C4-2B (cell line): ENCODE measurements around the gene FBXL16.

Experiments
- H3K27ac ChIP-seq: fragments of 450-650 bp; 2 replicates; pipeline ENCODE4 v1.5.1; 2017
- ZFX ChIP-seq: fragments of 450-650 bp; IDR thresholded peaks from 2 replicates; pipeline ENCODE4 v1.6.1; 2017
- TF ChIP-seq, protein P1 (sequence below): fragments of 450-650 bp; conservative IDR thresholded peaks from 2 replicates; pipeline ENCODE4 v1.5.1; 2017; ENCODE audit warnings: mild to moderate bottlenecking

The FBXL16 gene

DNA sequence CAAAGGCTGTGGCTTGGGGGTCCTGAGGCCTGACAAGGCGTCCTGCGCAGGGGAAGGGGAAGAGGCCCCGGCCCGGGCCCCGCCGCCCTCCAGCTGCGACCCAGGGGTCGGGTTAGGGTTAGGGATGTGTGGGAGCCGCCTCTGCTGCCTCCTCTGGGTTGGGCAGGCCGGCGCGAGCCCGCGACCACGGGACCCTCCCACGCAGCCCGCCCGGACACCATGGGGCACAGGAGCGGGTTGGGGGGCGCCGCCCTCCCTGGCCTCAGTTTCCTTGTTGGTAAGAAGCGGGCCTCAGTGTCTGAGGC lies 34.8 kb upstream of the FBXL16 start:
- peak overlapping the region; percentile 90 for H3K27ac ChIP-seq

DNA sequence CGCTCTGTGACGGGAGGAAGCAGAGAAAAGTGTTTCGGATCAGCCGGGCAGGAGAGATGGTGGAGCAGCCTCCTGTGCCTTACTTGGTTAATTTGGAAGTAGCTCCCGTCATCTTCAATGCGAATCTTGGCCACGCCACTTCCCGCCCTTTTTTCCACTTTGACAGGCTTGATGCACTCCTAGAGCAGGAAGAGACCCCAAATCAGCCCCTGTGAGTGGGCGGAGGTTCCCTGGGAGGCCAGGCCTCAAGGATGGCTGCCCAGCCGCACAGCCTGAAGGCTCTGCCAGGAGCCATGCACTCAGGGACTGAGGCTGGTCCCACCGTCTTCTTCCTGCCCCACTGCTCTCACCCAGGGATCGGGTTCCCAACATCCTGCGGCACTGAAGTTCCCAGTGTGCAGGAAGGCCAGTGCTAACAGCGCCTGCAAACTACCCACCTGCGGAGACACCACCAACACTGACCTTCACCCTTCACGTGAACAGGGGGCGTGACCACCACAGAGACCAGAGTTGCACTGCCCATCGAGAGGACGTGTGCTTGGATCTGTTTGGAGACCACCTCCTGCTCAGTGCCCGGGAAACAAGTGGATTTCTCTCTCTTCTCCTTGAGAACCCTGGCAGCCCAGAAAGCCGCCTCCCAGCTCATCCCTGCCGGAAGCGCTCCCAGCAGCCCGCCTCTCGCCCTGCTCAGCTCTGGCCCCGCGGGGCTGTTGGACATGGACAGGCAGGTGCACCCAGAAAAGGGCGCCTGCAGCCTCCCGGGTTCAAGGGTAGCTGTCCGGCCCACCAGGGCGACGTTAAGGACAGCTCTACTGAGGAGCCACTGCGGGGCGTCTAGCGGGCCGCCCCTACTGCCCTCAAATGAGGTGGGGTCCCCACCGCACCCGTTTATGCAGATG lies 34.2 kb upstream of the FBXL16 start:
- peak overlapping the region; percentile 90 for H3K27ac ChIP-seq
- TF ChIP-seq, protein P1, sequence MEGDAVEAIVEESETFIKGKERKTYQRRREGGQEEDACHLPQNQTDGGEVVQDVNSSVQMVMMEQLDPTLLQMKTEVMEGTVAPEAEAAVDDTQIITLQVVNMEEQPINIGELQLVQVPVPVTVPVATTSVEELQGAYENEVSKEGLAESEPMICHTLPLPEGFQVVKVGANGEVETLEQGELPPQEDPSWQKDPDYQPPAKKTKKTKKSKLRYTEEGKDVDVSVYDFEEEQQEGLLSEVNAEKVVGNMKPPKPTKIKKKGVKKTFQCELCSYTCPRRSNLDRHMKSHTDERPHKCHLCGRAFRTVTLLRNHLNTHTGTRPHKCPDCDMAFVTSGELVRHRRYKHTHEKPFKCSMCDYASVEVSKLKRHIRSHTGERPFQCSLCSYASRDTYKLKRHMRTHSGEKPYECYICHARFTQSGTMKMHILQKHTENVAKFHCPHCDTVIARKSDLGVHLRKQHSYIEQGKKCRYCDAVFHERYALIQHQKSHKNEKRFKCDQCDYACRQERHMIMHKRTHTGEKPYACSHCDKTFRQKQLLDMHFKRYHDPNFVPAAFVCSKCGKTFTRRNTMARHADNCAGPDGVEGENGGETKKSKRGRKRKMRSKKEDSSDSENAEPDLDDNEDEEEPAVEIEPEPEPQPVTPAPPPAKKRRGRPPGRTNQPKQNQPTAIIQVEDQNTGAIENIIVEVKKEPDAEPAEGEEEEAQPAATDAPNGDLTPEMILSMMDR: no peak
- TF ChIP-seq ZFX: no peak

More for the DNA sequence above, 34.8 kb upstream of the FBXL16 start:
- TF ChIP-seq, protein P1: no peak
- TF ChIP-seq ZFX: no peak

DNA sequence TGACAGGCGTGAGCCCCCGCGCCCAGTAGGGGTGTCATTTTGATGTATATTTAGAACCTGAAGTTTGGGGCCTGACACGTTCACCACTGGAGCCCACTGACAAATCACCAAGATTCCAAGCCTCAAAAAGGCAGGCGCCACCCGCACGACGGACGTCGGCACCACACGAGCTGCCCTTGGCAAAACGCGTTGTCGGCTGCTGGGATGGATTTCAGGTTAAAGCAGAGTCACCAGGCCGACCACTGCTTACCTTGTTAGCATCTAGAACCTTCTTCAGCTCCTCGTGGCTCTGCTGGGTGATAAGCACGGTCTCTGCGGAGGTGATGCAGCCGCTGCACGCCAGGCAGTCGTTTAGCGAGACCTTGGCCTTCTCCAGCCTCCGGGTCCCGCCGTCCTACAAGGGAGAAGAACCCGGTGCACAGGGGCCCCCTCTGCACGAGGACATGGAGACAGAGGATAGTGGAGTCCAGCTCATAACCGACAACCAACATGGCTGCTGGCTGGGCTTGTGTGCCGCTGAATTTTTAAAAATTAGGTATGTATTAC lies 31.4 kb upstream of the FBXL16 start:
- H3K27ac ChIP-seq: peak overlapping the region; percentile 74
- TF ChIP-seq, protein P1: no peak
- TF ChIP-seq ZFX: no peak

DNA sequence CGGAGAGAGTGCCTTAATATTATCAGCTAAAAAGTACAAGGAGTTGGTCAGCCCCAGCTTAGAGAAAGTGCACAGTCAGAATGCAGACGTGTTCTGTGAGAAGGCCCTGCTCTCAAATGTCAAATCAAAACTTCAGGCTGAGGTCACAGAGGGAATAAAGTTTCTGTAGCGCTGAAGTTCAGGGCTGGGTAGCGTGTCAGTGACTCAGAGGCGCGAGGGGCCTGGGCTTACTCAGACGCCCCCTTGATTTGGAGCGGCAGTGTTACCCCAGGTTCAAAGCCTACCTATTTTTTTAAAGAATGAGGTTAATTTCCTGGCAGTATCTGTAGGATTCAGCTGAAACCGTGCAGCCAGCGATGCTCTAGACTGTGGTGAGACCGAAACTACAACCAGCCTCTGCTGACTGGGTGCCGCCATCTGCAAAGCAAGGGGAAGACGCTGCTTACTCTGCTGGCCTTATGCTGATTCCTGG lies 30.4 kb upstream of the FBXL16 start:
- no peak overlapping the region for H3K27ac ChIP-seq

DNA sequence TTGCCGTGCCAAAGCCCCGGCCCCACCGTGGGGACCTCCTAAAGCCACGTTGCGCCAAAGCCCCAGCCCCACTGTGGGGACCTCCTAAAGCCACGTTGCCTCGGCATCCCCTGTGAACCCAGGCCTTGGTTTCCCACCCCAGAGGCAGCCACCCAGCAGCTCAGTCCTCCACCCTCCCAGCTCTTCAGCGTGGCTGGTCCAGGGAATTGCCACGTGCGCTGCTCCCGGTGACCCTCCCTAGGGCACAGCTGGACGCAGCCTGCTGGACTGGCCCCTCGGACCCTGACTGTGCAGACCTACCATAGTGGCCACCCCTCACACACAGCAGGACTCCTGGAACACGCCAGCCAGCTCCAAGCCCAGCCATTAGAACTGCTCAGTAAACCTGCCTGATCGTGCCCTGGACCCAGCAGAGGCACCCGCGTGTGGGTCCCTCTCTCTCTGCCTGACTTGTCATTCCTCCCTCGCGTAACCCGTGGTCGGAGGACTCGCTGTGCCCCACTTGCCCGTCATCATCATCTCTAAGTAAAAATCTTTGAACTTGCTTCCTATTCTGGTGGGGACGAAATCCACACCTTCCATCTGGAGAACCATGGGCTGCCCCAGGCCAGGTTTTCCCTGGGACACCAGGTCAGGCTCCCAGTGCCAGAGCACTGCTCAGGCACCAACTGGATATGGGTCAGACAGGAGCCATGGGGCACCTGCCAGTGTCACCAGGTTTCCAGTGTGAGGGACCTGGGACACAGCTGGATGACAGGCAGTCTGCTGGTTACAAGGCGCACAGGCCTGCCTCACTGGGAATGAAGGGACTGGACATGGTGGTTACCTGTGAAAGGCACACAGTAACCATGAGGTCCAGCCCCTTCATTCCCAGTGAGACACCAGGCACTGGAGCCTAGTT lies 29.6 kb upstream of the FBXL16 start:
- no peak for TF ChIP-seq ZFX
- TF ChIP-seq, protein P1: no peak
- no peak overlapping the region for H3K27ac ChIP-seq

More for the DNA sequence above, 30.4 kb upstream of the FBXL16 start:
- no peak for TF ChIP-seq ZFX
- TF ChIP-seq, protein P1: no peak

DNA sequence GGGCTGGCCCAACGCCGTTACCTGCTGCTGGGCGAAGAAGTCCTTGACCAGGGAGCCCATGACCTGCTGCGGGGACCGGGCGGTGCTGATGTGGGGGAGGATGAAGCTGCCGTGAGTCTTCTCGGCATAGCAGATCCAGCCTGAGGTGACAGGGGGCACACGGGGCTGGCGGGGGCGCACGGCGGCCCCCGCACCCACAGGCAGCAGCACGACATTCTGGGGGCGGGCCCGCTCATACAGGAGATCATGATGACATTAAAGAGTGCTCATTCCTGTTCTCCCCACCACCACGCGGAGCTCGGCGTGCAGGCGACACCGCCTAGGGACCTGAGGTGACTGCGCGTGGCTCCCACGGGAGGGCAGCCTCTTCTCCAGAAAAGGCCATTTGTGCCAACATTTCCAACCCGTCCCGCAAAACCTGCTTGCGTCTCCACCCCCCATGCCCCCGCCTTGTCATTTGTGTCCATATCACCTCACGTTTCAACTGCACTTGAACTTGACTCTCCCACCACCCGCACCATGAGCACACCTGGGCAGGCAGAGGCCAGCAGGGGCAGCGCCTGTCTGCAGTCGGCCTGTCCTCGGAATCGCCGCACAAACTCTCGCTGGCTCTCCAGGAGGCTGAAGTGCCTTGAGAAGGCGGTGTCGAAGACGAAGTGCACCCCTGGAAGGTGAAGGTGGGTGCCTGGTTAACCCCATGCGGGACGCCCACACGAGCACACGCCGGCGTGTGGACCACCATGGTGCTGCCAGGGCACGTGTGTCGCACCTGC lies 28.8 kb upstream of the FBXL16 start:
- H3K27ac ChIP-seq: no peak overlapping the region
- TF ChIP-seq ZFX: no peak
- TF ChIP-seq, protein P1: no peak
